ENCODE data around the gene OSBPL10.

DNA sequence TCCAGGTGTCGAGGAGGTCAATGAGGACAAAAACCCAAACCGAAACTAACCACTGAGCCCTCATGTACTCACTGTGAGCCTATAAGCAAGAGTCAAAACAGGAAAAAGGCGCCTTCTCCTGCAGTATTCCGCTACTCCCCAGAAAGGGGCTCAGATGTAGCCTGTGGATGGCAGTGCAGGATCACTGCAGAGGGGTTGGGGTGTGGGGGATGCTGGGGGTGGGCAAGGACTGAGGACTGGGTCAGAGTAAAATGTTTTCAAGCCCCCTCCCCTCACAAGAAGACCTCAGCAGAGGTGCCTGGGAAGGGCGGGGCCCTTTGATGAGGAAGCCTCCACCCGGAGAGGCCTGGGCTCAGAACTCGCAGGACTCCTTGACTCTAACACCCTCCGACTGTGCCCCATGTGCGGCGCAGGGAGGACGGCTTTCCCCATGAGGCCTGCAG lies 170.1 kb downstream of the OSBPL10 start:
- TF ChIP-seq, protein P1, sequence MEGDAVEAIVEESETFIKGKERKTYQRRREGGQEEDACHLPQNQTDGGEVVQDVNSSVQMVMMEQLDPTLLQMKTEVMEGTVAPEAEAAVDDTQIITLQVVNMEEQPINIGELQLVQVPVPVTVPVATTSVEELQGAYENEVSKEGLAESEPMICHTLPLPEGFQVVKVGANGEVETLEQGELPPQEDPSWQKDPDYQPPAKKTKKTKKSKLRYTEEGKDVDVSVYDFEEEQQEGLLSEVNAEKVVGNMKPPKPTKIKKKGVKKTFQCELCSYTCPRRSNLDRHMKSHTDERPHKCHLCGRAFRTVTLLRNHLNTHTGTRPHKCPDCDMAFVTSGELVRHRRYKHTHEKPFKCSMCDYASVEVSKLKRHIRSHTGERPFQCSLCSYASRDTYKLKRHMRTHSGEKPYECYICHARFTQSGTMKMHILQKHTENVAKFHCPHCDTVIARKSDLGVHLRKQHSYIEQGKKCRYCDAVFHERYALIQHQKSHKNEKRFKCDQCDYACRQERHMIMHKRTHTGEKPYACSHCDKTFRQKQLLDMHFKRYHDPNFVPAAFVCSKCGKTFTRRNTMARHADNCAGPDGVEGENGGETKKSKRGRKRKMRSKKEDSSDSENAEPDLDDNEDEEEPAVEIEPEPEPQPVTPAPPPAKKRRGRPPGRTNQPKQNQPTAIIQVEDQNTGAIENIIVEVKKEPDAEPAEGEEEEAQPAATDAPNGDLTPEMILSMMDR (conservative IDR thresholded peaks at IDR 0.05; ENCODE audit: low read depth, low read length): no peak
- no peak for TF ChIP-seq EZH2 (IDR thresholded peaks at IDR 0.05; ENCODE audit: borderline replicate concordance, low read depth, low read length, poor library complexity, severe bottlenecking)
